Fibroblast of the aortic adventitia (primary cell): Measurements from ENCODE around the gene IGF2BP2. TPM values are rescaled to one million over a fixed set of nuclear protein-coding genes. Genes with fewer than 3 reads are reported as not detected.
"Not testable (repeated sequence)": the region's sequence is repeated elsewhere in the genome, so short reads cannot be mapped to it uniquely, and the experiment has no call there.

Experiments used
- DNase-seq: peaks from one replicate; pipeline ENCODE4 v3.0.0-alpha.2; 2010; ENCODE audit warnings: low read depth
- H3K4me3 ChIP-seq: 2 replicates; pipeline ENCODE4 v1.5.1; 2011; ENCODE audit warnings: low read depth, mild to moderate bottlenecking, control low read depth, low read length, moderate library complexity
- CTCF ChIP-seq: IDR thresholded peaks from 2 replicates; pipeline ENCODE4 v1.5.1; 2011; ENCODE audit warnings: mild to moderate bottlenecking, low read length, control low read depth, inconsistent platforms; ENCODE audit not compliant: insufficient read depth
- total RNA-seq: library from RNA; depleted of rRNA; stranded (reverse); fragments of >200 nt; gene quantifications from 2 replicates; pipeline ENCODE4 v1.2.3, GENCODE V29; 2012; ENCODE audit warnings: low replicate concordance

Gene IGF2BP2
- total RNA-seq, 1 donor: 40.1 TPM

DNA sequence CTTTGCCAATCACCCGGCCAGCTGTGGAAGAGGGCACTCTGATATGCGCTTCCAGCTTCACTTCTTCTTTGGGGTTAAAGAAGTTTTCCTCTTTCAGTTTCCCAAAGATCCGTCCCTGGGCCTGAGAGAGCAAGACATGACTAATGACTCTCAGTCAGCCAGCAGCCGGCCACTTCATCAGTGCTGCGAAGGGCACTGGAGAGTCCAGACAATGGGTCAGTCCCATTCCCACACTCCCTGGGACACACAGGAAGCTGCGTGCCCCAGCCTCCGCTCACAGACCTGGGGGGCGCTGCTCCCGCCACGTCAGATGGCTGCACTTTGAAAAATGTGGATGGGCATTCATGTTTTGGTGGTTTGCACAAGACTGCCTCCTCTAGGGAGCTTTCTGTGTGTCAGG, 175.4 kb downstream of the IGF2BP2 start:
- no peak for DNase-seq
- no peak overlapping the region for H3K4me3 ChIP-seq
- TF ChIP-seq CTCF: no peak

GRCh38 chr3:185648396-185648795, 176.4 kb downstream of the IGF2BP2 start:
- H3K4me3 ChIP-seq: no peak overlapping the region
- TF ChIP-seq CTCF: no peak
- DNase-seq: no peak

DNA sequence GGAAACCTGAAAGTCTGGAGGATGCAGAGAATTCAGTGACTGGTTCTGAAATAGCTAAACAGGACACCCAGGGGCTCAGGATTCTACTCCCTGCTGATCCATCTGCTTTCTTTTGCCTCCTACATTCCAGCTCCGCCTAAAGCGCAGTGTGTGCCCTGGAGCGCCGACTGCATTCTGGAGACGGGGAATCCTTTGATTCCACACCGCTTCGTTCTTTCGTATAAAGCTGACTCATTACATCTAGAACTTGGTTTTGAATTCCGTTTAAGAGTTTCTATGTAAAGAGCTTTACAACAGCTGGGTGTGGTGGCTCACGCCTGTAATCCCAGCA, 177.0 kb downstream of the IGF2BP2 start:
- DNase-seq: no peak
- no peak overlapping the region for H3K4me3 ChIP-seq
- TF ChIP-seq CTCF: no peak

- no peak overlapping the region for H3K4me3 ChIP-seq
- TF ChIP-seq CTCF: no peak
- no peak for DNase-seq
Observed at GRCh38 chr3:185647134-185647879, 177.5 kb downstream of the IGF2BP2 start.

DNA sequence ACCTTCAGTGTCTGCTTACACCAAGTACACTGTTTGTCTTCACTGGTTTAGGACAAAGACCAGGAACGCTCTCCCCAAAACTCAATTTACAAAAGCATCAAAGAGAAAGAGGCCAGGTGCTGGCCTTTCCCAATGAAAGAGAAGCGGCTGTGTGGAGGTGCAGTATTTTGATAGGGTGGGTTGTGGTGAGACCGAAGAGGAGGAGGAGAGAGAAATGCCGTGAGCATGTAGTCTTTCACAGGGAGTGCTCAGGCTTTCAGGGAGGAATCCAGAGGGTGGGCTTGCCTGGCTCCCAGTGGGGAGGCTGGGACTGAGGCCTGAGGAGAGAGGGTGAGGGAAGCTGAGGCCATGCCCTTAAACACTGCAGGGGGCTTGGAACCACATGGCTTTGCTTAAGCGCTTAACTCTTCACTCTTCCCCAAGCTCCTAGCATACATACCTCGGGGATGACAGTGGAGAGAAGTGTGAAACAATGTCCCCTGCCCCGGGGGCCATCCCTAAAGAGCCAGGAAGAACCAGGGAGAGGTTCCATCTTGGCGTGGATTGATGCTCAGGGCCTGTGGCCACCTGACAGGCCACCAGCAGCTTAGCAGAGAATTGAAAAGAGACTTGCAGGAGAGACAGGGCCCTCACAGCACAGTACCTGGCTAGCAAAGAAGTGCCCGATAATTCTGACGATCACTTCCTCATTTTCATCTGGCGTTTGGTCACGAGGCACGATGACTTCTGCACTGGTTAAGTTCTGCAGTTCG, 178.3 kb downstream of the IGF2BP2 start:
- H3K4me3 ChIP-seq: no peak overlapping the region
- DNase-seq: no peak
- no peak for TF ChIP-seq CTCF

GRCh38 chr3:185645596-185646381, 179.1 kb downstream of the IGF2BP2 start:
- DNase-seq: no peak
- H3K4me3 ChIP-seq: no peak overlapping the region
- TF ChIP-seq CTCF: no peak

DNA sequence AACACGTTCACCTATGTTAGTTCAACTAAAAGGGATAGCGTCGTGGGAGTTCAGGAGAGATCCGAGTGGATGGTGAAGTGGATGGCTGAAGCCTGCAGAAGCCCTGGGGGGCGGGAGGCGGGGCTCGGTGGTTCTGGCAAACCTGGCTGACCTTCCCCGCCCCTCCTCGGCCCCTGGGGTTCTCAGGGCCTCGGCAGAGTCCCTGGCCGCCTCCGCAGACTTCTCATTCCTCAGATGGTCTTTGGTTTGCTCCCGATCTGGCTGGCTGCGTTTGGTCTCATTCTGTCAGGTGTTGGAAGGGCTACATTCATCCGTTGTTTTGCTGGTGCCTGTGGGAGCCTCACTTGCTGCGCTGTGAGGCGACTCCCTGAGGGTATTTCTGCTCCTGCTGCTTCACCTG, 179.7 kb downstream of the IGF2BP2 start:
- not testable (repeated sequence) for DNase-seq, H3K4me3 ChIP-seq
